HG02763 (cell line): Measurements from ENCODE around the gene FHDC1.
A peak's percentile ranks its signal among the peaks of the same experiment; 100 is the strongest.

Experiments used
- ATAC-seq: cut with Tn5 transposase; IDR thresholded peaks from one replicate; pipeline ENCODE4 v1.9.1; 2021; ENCODE audit warnings: mild to moderate bottlenecking, moderate library complexity; ENCODE audit not compliant: unreplicated experiment

The FHDC1 gene

GRCh38 chr4:153001626-153002025 is 65.5 kb downstream of the FHDC1 start:
- no peak for ATAC-seq

- no peak for ATAC-seq
Observed at GRCh38 chr4:153002110-153002509, 66.0 kb downstream of the FHDC1 start.

GRCh38 chr4:153004081-153004850 is 68.1 kb downstream of the FHDC1 start:
- no peak for ATAC-seq

GRCh38 chr4:153005899-153006381 is 69.8 kb downstream of the FHDC1 start:
- no peak for ATAC-seq

GRCh38 chr4:153008578-153009199 is 72.6 kb downstream of the FHDC1 start:
- peak; percentile 70 for ATAC-seq

GRCh38 chr4:153010146-153010545 is 74.0 kb downstream of the FHDC1 start:
- no peak for ATAC-seq

GRCh38 chr4:153013202-153013977 is 77.3 kb downstream of the FHDC1 start:
- ATAC-seq: no peak

GRCh38 chr4:153014460-153014859 is 78.3 kb downstream of the FHDC1 start:
- no peak for ATAC-seq

GRCh38 chr4:153016592-153016991 is 80.5 kb downstream of the FHDC1 start:
- ATAC-seq: no peak

- no peak for ATAC-seq
Observed at GRCh38 chr4:153018031-153018430, 81.9 kb downstream of the FHDC1 start.

GRCh38 chr4:153018684-153019083 is 82.6 kb downstream of the FHDC1 start:
- no peak for ATAC-seq

- ATAC-seq: no peak
Observed at GRCh38 chr4:153019906-153020305, 83.8 kb downstream of the FHDC1 start.

- no peak for ATAC-seq
Observed at GRCh38 chr4:153020457-153020856, 84.3 kb downstream of the FHDC1 start.

- no peak for ATAC-seq
Observed at GRCh38 chr4:153021276-153021675, 85.2 kb downstream of the FHDC1 start.

GRCh38 chr4:153022241-153022715 is 86.2 kb downstream of the FHDC1 start:
- no peak for ATAC-seq

- ATAC-seq: no peak
Observed at GRCh38 chr4:153023139-153023538, 87.0 kb downstream of the FHDC1 start.

- no peak for ATAC-seq
Observed at GRCh38 chr4:153023692-153024394, 87.7 kb downstream of the FHDC1 start.

- no peak for ATAC-seq
Observed at GRCh38 chr4:153024466-153024865, 88.3 kb downstream of the FHDC1 start.

GRCh38 chr4:153025406-153025805 is 89.3 kb downstream of the FHDC1 start:
- no peak for ATAC-seq

GRCh38 chr4:153026591-153027346 is 90.6 kb downstream of the FHDC1 start:
- no peak for ATAC-seq
